WTC11 (cell line): ENCODE results near the gene TRIM13.

Source experiments
- ARID4B ChIP-seq: sonication (generic); formaldehyde crosslinking; IDR thresholded peaks from 2 replicates; pipeline ENCODE4 v1.8.0; 2023; ENCODE audit warnings: missing genetic modification reagents, mild to moderate bottlenecking, borderline replicate concordance
- ATF3 ChIP-seq: sonication (generic); formaldehyde crosslinking; conservative IDR thresholded peaks from 2 replicates; pipeline ENCODE4 v1.8.1; 2022; ENCODE audit warnings: mild to moderate bottlenecking, missing genetic modification reagents
- CTCF ChIP-seq: fragments of 200-600 bp; IDR thresholded peaks from 2 replicates; pipeline ENCODE4 v1.8.0; 2022; ENCODE audit warnings: antibody characterized with exemption
- ETV6 ChIP-seq: sonication (generic); formaldehyde crosslinking; IDR thresholded peaks from 2 replicates; pipeline ENCODE4 v1.8.1; 2022; ENCODE audit warnings: mild to moderate bottlenecking, missing genetic modification reagents
- JUN ChIP-seq: sonication (generic); formaldehyde crosslinking; IDR thresholded peaks from 2 replicates; pipeline ENCODE4 v1.8.0; 2023; ENCODE audit warnings: mild to moderate bottlenecking, missing genetic modification reagents
- NFYB ChIP-seq: sonication (generic); formaldehyde crosslinking; conservative IDR thresholded peaks from 2 replicates; pipeline ENCODE4 v1.8.0; 2022; ENCODE audit warnings: low read depth, missing genetic modification reagents
- PRDM15 ChIP-seq: sonication (generic); formaldehyde crosslinking; IDR thresholded peaks from 2 replicates; pipeline ENCODE4 v1.8.0; 2022; ENCODE audit warnings: missing genetic modification reagents
- TP53 ChIP-seq: sonication (generic); formaldehyde crosslinking; IDR thresholded peaks from 2 replicates; pipeline ENCODE4 v1.8.1; 2023; ENCODE audit warnings: mild to moderate bottlenecking, missing genetic modification reagents
- USF1 ChIP-seq: sonication (generic); formaldehyde crosslinking; IDR thresholded peaks from 2 replicates; pipeline ENCODE4 v1.8.0; 2022; ENCODE audit warnings: mild to moderate bottlenecking, missing genetic modification reagents
- ZNF423 ChIP-seq: fragments of 250-450 bp; sonication (Bioruptor Pico); IDR thresholded peaks from 2 replicates; pipeline ENCODE4 v2.1.2; 2022; ENCODE audit warnings: mild to moderate bottlenecking, moderate library complexity

GRCh38 chr13:49977992-49978391 is 18.9 kb upstream of the TRIM13 start:
- no peak for TF ChIP-seq CTCF
- no peak for TF ChIP-seq JUN (CRISPR knock-in tag)
- TF ChIP-seq ETV6 (CRISPR knock-in tag), result no peak
- no peak for TF ChIP-seq ATF3 (CRISPR knock-in tag)
- TF ChIP-seq ZNF423, result no peak
- no peak for TF ChIP-seq NFYB (CRISPR knock-in tag)
- TF ChIP-seq USF1, result no peak
- no peak for TF ChIP-seq TP53
- TF ChIP-seq ARID4B (CRISPR knock-in tag), result no peak
- no peak for TF ChIP-seq PRDM15 (CRISPR knock-in tag)
